ENCODE data around the gene CCNDBP1.

- TF ChIP-seq, protein P1, sequence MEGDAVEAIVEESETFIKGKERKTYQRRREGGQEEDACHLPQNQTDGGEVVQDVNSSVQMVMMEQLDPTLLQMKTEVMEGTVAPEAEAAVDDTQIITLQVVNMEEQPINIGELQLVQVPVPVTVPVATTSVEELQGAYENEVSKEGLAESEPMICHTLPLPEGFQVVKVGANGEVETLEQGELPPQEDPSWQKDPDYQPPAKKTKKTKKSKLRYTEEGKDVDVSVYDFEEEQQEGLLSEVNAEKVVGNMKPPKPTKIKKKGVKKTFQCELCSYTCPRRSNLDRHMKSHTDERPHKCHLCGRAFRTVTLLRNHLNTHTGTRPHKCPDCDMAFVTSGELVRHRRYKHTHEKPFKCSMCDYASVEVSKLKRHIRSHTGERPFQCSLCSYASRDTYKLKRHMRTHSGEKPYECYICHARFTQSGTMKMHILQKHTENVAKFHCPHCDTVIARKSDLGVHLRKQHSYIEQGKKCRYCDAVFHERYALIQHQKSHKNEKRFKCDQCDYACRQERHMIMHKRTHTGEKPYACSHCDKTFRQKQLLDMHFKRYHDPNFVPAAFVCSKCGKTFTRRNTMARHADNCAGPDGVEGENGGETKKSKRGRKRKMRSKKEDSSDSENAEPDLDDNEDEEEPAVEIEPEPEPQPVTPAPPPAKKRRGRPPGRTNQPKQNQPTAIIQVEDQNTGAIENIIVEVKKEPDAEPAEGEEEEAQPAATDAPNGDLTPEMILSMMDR (IDR thresholded peaks at IDR 0.05 in 4 of 5, conservative IDR thresholded peaks at IDR 0.05 in 1 of 5): no peak
- no peak for TF ChIP-seq POLR2A (IDR thresholded peaks at IDR 0.05)
Measured at GRCh38 chr15:43183270-43183669, 1.9 kb upstream of the CCNDBP1 start.

Measured in gastrocnemius medialis (tissue), 4 donors.